ENCODE measurements around the gene ADSL. TPM values are rescaled to one million over a fixed set of nuclear protein-coding genes. Genes with fewer than 3 reads are reported as not detected.

Gene ADSL
- total and polyA plus RNA-seq, 2 of the 8 experiments (the other 6 are each of a cell fraction or from before 2014, with no cell fraction given) = 197 to 218 TPM

DNA sequence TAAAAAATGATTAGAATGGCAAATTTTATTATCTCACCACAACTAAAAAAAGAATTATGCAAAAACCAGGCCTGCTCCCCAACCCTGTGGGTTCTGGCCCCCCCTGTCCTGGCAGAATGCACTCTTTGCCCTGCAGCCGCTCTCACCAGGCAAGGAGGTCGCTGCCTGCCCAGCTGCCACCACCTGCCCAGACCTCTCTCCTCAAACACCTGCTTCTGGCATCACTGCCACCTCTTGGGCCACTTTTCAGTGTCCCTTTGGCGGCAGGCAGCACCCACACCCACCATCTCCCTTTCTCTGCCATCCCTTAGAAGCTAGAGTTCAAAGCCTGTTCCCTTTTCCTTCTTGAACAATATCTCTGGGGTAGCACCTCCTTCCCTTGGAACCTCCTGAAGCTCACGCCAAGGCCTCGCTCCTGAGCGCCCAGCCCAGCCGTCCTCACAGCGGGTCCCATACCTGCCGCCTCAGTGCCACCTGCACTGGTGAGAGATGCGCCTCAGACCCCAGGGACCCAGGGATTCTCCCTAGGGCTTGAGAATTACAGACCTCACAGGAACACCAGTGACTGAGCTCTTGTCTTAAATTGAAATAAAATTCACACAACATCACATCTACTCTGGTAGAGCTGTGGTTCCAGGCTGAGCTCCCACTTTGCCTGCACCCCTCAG, 68.7 kb downstream of the ADSL start (continued):
- TF ChIP-seq, protein P1, sequence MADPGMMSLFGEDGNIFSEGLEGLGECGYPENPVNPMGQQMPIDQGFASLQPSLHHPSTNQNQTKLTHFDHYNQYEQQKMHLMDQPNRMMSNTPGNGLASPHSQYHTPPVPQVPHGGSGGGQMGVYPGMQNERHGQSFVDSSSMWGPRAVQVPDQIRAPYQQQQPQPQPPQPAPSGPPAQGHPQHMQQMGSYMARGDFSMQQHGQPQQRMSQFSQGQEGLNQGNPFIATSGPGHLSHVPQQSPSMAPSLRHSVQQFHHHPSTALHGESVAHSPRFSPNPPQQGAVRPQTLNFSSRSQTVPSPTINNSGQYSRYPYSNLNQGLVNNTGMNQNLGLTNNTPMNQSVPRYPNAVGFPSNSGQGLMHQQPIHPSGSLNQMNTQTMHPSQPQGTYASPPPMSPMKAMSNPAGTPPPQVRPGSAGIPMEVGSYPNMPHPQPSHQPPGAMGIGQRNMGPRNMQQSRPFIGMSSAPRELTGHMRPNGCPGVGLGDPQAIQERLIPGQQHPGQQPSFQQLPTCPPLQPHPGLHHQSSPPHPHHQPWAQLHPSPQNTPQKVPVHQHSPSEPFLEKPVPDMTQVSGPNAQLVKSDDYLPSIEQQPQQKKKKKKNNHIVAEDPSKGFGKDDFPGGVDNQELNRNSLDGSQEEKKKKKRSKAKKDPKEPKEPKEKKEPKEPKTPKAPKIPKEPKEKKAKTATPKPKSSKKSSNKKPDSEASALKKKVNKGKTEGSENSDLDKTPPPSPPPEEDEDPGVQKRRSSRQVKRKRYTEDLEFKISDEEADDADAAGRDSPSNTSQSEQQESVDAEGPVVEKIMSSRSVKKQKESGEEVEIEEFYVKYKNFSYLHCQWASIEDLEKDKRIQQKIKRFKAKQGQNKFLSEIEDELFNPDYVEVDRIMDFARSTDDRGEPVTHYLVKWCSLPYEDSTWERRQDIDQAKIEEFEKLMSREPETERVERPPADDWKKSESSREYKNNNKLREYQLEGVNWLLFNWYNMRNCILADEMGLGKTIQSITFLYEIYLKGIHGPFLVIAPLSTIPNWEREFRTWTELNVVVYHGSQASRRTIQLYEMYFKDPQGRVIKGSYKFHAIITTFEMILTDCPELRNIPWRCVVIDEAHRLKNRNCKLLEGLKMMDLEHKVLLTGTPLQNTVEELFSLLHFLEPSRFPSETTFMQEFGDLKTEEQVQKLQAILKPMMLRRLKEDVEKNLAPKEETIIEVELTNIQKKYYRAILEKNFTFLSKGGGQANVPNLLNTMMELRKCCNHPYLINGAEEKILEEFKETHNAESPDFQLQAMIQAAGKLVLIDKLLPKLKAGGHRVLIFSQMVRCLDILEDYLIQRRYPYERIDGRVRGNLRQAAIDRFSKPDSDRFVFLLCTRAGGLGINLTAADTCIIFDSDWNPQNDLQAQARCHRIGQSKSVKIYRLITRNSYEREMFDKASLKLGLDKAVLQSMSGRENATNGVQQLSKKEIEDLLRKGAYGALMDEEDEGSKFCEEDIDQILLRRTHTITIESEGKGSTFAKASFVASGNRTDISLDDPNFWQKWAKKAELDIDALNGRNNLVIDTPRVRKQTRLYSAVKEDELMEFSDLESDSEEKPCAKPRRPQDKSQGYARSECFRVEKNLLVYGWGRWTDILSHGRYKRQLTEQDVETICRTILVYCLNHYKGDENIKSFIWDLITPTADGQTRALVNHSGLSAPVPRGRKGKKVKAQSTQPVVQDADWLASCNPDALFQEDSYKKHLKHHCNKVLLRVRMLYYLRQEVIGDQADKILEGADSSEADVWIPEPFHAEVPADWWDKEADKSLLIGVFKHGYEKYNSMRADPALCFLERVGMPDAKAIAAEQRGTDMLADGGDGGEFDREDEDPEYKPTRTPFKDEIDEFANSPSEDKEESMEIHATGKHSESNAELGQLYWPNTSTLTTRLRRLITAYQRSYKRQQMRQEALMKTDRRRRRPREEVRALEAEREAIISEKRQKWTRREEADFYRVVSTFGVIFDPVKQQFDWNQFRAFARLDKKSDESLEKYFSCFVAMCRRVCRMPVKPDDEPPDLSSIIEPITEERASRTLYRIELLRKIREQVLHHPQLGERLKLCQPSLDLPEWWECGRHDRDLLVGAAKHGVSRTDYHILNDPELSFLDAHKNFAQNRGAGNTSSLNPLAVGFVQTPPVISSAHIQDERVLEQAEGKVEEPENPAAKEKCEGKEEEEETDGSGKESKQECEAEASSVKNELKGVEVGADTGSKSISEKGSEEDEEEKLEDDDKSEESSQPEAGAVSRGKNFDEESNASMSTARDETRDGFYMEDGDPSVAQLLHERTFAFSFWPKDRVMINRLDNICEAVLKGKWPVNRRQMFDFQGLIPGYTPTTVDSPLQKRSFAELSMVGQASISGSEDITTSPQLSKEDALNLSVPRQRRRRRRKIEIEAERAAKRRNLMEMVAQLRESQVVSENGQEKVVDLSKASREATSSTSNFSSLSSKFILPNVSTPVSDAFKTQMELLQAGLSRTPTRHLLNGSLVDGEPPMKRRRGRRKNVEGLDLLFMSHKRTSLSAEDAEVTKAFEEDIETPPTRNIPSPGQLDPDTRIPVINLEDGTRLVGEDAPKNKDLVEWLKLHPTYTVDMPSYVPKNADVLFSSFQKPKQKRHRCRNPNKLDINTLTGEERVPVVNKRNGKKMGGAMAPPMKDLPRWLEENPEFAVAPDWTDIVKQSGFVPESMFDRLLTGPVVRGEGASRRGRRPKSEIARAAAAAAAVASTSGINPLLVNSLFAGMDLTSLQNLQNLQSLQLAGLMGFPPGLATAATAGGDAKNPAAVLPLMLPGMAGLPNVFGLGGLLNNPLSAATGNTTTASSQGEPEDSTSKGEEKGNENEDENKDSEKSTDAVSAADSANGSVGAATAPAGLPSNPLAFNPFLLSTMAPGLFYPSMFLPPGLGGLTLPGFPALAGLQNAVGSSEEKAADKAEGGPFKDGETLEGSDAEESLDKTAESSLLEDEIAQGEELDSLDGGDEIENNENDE (IDR thresholded peaks at IDR 0.05; ENCODE audit: insufficient replicate concordance, low read length) = no peak
- TF ChIP-seq CBX5 (IDR thresholded peaks at IDR 0.05; ENCODE audit: low read depth, low read length) (no peak), FOSL1 (IDR thresholded peaks at IDR 0.05; ENCODE audit: insufficient read depth, low read depth, low read length) (no peak), SP2 (IDR thresholded peaks at IDR 0.05; ENCODE audit: low read length) (no peak)

Measured in H1 (cell line).